Endothelial cell of umbilical vein (primary cell): ENCODE data around the gene MTARC2. TPM values are rescaled to one million over a fixed set of nuclear protein-coding genes. Genes with fewer than 3 reads are reported as not detected.

Source experiments
- BruUV-seq: library from RNA; stranded (reverse); fragments of 400-500 nt; replicated peaks from 2 replicates; lab custom pipeline; 2021; lab: Mats Ljungman, UMichigan
- CTCF ChIA-PET: fragments of 300-600, 350-600 bp; sonication (Branson Sonifier 250); formaldehyde crosslinking; loops from one replicate; lab custom pipeline; 2021; ENCODE audit warnings: antibody characterized with exemption, inconsistent platforms; lab: Charles Lee
- POLR2A ChIA-PET: fragments of 300-600, 350-600 bp; sonication (Branson Sonifier 250); formaldehyde crosslinking; loops from one replicate; lab custom pipeline; 2021; ENCODE audit warnings: antibody characterized with exemption, inconsistent platforms; lab: Charles Lee
- DNase-seq: peaks from one replicate; pipeline ENCODE4 v3.0.0-alpha.2; 2011; ENCODE audit warnings: low read depth, low spot score
- FAIRE-seq: peaks from 2 replicates; lab custom pipeline; 2011; peaks lifted over from hg19 to GRCh38; lab: Jason Lieb, UNC
- H2AFZ ChIP-seq: 2 replicates; pipeline ENCODE4 v1.6.0; 2012; ENCODE audit warnings: low read depth, low read length, control low read depth, inconsistent platforms
- H3K27ac ChIP-seq: 2 replicates; pipeline ENCODE4 v1.5.1; 2011; ENCODE audit warnings: low read depth, mild to moderate bottlenecking, control low read depth, low read length, moderate library complexity; ENCODE audit not compliant: insufficient read depth
- H3K27me3 ChIP-seq, 2 experiments: 2 replicates each; pipeline versions ENCODE4 v1.6.0 to v1.6.1; 2011; ENCODE audit warnings: low read length in 2 of 2, mixed read lengths in 1 of 2; ENCODE audit not compliant: control insufficient read depth in 2 of 2, insufficient read depth in 2 of 2
- H3K36me3 ChIP-seq, 2 experiments: 2 replicates in 1 of 2; 3 replicates in 1 of 2; pipeline ENCODE4 v1.5.1; 2011; ENCODE audit warnings: low read length in 2 of 2, mild to moderate bottlenecking in 1 of 2, moderate library complexity in 1 of 2; ENCODE audit not compliant: control insufficient read depth in 2 of 2, insufficient read depth in 2 of 2; ENCODE audit errors: extremely low read depth in 1 of 2
- H3K4me1 ChIP-seq: 3 replicates; pipeline ENCODE4 v1.5.1; 2011; ENCODE audit warnings: mild to moderate bottlenecking, low read length; ENCODE audit not compliant: control insufficient read depth, insufficient read depth; ENCODE audit errors: extremely low read depth
- H3K4me2 ChIP-seq: 2 replicates; pipeline ENCODE4 v1.6.1; 2011; ENCODE audit warnings: low read length, control low read depth, mixed read lengths; ENCODE audit not compliant: insufficient read depth
- H3K4me3 ChIP-seq, 3 experiments: fragments of 200-600 bp in 1 of 3; sonication (generic), shearing (Covaris generic) in 1 of 3; replicated peaks in 1 of 3; 2 replicates each; pipeline ENCODE4 v1.5.1; 2011 to 2016; ENCODE audit warnings: control low read depth in 3 of 3, low read length in 3 of 3, mild to moderate bottlenecking in 2 of 3, inconsistent platforms in 1 of 3, low read depth in 1 of 3, moderate library complexity in 1 of 3; ENCODE audit not compliant: insufficient read depth in 1 of 3
- H3K79me2 ChIP-seq: 2 replicates; pipeline ENCODE4 v1.6.0; 2012; ENCODE audit warnings: low read length, inconsistent platforms; ENCODE audit not compliant: control insufficient read depth, insufficient read depth
- H3K9ac ChIP-seq: replicated peaks from 2 replicates; pipeline ENCODE3; 2011; ENCODE audit warnings: low read length, control low read depth; ENCODE audit not compliant: insufficient read depth; ENCODE audit errors: extremely low read depth
- H3K9me1 ChIP-seq: replicated peaks from 3 replicates; pipeline ENCODE4 v1.6.0; 2011; ENCODE audit warnings: mild to moderate bottlenecking, low read length; ENCODE audit not compliant: control insufficient read depth, insufficient read depth; ENCODE audit errors: extremely low read depth
- H3K9me3 ChIP-seq: replicated peaks from 2 replicates; pipeline ENCODE4 v1.5.1; 2012; ENCODE audit warnings: low read length, inconsistent platforms; ENCODE audit not compliant: control insufficient read depth, insufficient read depth
- H4K20me1 ChIP-seq: replicated peaks from 2 replicates; pipeline ENCODE3; 2011; ENCODE audit warnings: mild to moderate bottlenecking, low read length; ENCODE audit not compliant: control insufficient read depth, insufficient read depth; ENCODE audit errors: extremely low read depth
- EZH2 ChIP-seq: IDR thresholded peaks from 2 replicates; pipeline ENCODE4 v1.6.1; 2012; ENCODE audit warnings: borderline replicate concordance, low read depth, mild to moderate bottlenecking, moderate library complexity, low read length, inconsistent platforms; ENCODE audit not compliant: severe bottlenecking
- FOS ChIP-seq: IDR thresholded peaks from 2 replicates; pipeline ENCODE4 v1.6.1; 2011; ENCODE audit warnings: mild to moderate bottlenecking, low read length, moderate library complexity, borderline replicate concordance; ENCODE audit not compliant: insufficient read depth
- GATA2 ChIP-seq: IDR thresholded peaks from 2 replicates; pipeline ENCODE4 v1.7.0; 2011; ENCODE audit warnings: low read depth, mild to moderate bottlenecking, moderate library complexity, mixed read lengths, low read length; ENCODE audit not compliant: insufficient read length, insufficient read depth
- JUN ChIP-seq: IDR thresholded peaks from 2 replicates; pipeline ENCODE4 v1.6.1; 2011; ENCODE audit warnings: borderline replicate concordance, low read depth; ENCODE audit not compliant: insufficient read length, insufficient read depth
- MYC ChIP-seq: IDR thresholded peaks from one replicate; pipeline ENCODE4 v1.6.1; 2011; ENCODE audit warnings: mild to moderate bottlenecking, low read depth, low read length
- POLR2A ChIP-seq: IDR thresholded peaks from 2 replicates; pipeline ENCODE4 v1.6.1; 2012; ENCODE audit warnings: low read depth, mild to moderate bottlenecking, control low read depth, low read length
- POLR2AphosphoS5 ChIP-seq: IDR thresholded peaks from 2 replicates; pipeline ENCODE4 v1.6.1; 2012; ENCODE audit warnings: low read depth, mild to moderate bottlenecking, control low read depth, low read length, moderate library complexity; ENCODE audit not compliant: insufficient read depth
- dilution Hi-C: fragments of 300-500 bp; cut with MboI; formaldehyde crosslinking; loops from one replicate; pipeline ENCODE4 v1.15.0; 2019; ENCODE audit warnings: low sequenced_read_pairs; ENCODE audit not compliant: extremely low pct_ligation_motif_present
- intact Hi-C: fragments of 100-400 bp; cut with micrococcal nuclease; formaldehyde crosslinking; loops from one replicate; pipeline ENCODE4 v1.10.0; 2022
- polyA plus RNA-seq, 4 experiments: library from polyadenylated mRNA; depleted of rRNA in 3 of 4; stranded (reverse) in 3 of 4; unstranded in 1 of 4; fragments of >200 nt; gene quantifications; 2 replicates each; pipeline versions ENCODE4 v1.2.1 to v1.2.3, GENCODE V29; 2011 to 2012; ENCODE audit warnings: missing spikeins in 1 of 4
- total RNA-seq: library from RNA; stranded (reverse); gene quantifications from 2 replicates; pipeline ENCODE4 v1.2.3, GENCODE V29; 2021
- TF ChIP-seq, protein P1 (sequence below), 2 donors: IDR thresholded peaks; 1 replicate in 1 of 2; 2 replicates in 1 of 2; pipeline ENCODE4 v1.5.1; 2011; ENCODE audit warnings: low read length in 2 of 2, mild to moderate bottlenecking in 2 of 2, moderate library complexity in 2 of 2, control low read depth in 1 of 2, inconsistent platforms in 1 of 2, low read depth in 1 of 2; ENCODE audit not compliant: insufficient read depth in 1 of 2; ENCODE audit errors: extremely low read depth in 1 of 2
- TF ChIP-seq, protein P2 (sequence below): IDR thresholded peaks from 2 replicates; pipeline ENCODE4 v1.6.1; 2011; ENCODE audit not compliant: insufficient read depth, insufficient read length

The MTARC2 gene
- total and polyA plus RNA-seq, 2 donors (not counting 3 experiments of a cell fraction or from before 2014, with no cell fraction given), result 9.8 to 14.1 TPM

- POLR2A ChIA-PET, result no interaction called here
- no peak for DNase-seq
- no peaks in the 10 kb centered on the region for H3K9me3 ChIP-seq
- BruUV-seq, result no TSS peak
- no peaks in the 10 kb centered on the region for H3K9me1 ChIP-seq
- CTCF ChIA-PET, result interaction anchor here (0.6 to 3.5 kb wide), 22 partner anchors 19 to 1646 kb away, joined by 3 to 43 read pairs (median 6); partner anchors contain the start of gene HLX
- dilution Hi-C loops (no loop called here), intact Hi-C loops (loop anchor here (1.0 to 10.0 kb wide), 12 partner anchors 34 to 1646 kb away; partner anchors contain the start of gene DUSP10)
- H3K79me2 ChIP-seq, result no peaks in the 10 kb centered on the region
- H3K4me1 ChIP-seq, result peaks cover 8% of the 10 kb centered on the region
- no peak overlapping the region for H3K9ac ChIP-seq
- no peak overlapping the region for H3K4me3 ChIP-seq
- peaks cover 6 to 11% of the 10 kb centered on the region in 2 experiments for H3K27me3 ChIP-seq
- H4K20me1 ChIP-seq, result no peaks in the 10 kb centered on the region
- no peak overlapping the region for H2AFZ ChIP-seq
- H3K36me3 ChIP-seq, result no peaks in the 10 kb centered on the region
- TF ChIP-seq GATA2, result no peak
- no peak for TF ChIP-seq FOS
- TF ChIP-seq POLR2AphosphoS5, result no peak
- TF ChIP-seq MYC, result no peak
- TF ChIP-seq JUN, result no peak
- no peak for TF ChIP-seq POLR2A
- TF ChIP-seq, protein P1, sequence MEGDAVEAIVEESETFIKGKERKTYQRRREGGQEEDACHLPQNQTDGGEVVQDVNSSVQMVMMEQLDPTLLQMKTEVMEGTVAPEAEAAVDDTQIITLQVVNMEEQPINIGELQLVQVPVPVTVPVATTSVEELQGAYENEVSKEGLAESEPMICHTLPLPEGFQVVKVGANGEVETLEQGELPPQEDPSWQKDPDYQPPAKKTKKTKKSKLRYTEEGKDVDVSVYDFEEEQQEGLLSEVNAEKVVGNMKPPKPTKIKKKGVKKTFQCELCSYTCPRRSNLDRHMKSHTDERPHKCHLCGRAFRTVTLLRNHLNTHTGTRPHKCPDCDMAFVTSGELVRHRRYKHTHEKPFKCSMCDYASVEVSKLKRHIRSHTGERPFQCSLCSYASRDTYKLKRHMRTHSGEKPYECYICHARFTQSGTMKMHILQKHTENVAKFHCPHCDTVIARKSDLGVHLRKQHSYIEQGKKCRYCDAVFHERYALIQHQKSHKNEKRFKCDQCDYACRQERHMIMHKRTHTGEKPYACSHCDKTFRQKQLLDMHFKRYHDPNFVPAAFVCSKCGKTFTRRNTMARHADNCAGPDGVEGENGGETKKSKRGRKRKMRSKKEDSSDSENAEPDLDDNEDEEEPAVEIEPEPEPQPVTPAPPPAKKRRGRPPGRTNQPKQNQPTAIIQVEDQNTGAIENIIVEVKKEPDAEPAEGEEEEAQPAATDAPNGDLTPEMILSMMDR (IDR thresholded peaks at IDR 0.05; ENCODE audit: extremely low read depth in 1 of 2, insufficient read depth in 1 of 2, low read depth in 1 of 2, low read length in 2 of 2), result no peak
- no peak for TF ChIP-seq EZH2
- TF ChIP-seq, protein P2, sequence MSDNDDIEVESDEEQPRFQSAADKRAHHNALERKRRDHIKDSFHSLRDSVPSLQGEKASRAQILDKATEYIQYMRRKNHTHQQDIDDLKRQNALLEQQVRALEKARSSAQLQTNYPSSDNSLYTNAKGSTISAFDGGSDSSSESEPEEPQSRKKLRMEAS, result no peak
- H3K4me2 ChIP-seq, result no peak overlapping the region
- FAIRE-seq, result no peak
- no peak overlapping the region for H3K27ac ChIP-seq
Measured at GRCh38 chr1:220809704-220810103, 61.6 kb downstream of the MTARC2 start.
